H1 (cell line): ENCODE data around the gene MACF1. TPM values are rescaled to one million over a fixed set of nuclear protein-coding genes. Genes with fewer than 3 reads are reported as not detected.

Experiments used
- CBX8 ChIP-seq: fragments of 300-800, 300-1000 bp; sonication (generic); IDR thresholded peaks from 2 replicates; pipeline ENCODE4 v1.7.1; 2016; ENCODE audit warnings: low read depth, low read length, borderline replicate concordance
- EGR1 ChIP-seq: IDR thresholded peaks from 2 replicates; pipeline ENCODE4 v1.6.1; 2011; ENCODE audit warnings: low read depth, low read length, borderline replicate concordance
- JUN ChIP-seq: IDR thresholded peaks from 2 replicates; pipeline ENCODE4 v1.6.1; 2011; ENCODE audit warnings: low read depth, mild to moderate bottlenecking, improper control_type of control experiment, low read length
- JUND ChIP-seq: IDR thresholded peaks from 2 replicates; pipeline ENCODE4 v1.6.1; 2011; ENCODE audit warnings: mild to moderate bottlenecking, improper control_type of control experiment, low read length
- NRF1 ChIP-seq: IDR thresholded peaks from 2 replicates; pipeline ENCODE4 v1.6.1; 2011; ENCODE audit warnings: mild to moderate bottlenecking, low read depth, low read length, improper control_type of control experiment
- SIX5 ChIP-seq: IDR thresholded peaks from 2 replicates; pipeline ENCODE4 v1.6.1; 2011; ENCODE audit warnings: mild to moderate bottlenecking, low read depth, low read length
- SP1 ChIP-seq: IDR thresholded peaks from 2 replicates; pipeline ENCODE4 v1.6.1; 2011; ENCODE audit warnings: low read depth, low read length
- TAF1 ChIP-seq: IDR thresholded peaks from 2 replicates; pipeline ENCODE4 v1.6.1; 2011; ENCODE audit warnings: mild to moderate bottlenecking, low read depth, low read length
- TAF7 ChIP-seq: optimal IDR thresholded peaks from 2 replicates; pipeline ENCODE3; 2011; ENCODE audit warnings: low read depth, mild to moderate bottlenecking, inconsistent platforms, low read length, moderate library complexity, borderline replicate concordance
- polyA plus RNA-seq, 7 experiments: library from polyadenylated mRNA; depleted of rRNA in 3 of 7; stranded (reverse) in 5 of 7; unstranded in 2 of 7; fragments of >200 nt in 5 of 7; fragments of 200-250 nt in 2 of 7; gene quantifications; 1 replicate in 5 of 7; 2 replicates in 1 of 7; 4 replicates in 1 of 7; pipeline versions ENCODE4 v1.2.1 to v1.2.3, GENCODE V29; 2011 to 2013; ENCODE audit warnings: missing spikeins in 2 of 7, mixed read lengths in 2 of 7
- total RNA-seq: library from RNA; stranded (reverse); fragmentation: NEBNext Ultra II Directional; extraction: Animal tissue kit (Norgen Biotek cat#: 25700); gene quantifications from 2 replicates; pipeline ENCODE4 v1.2.1, GENCODE V29; 2021

The MACF1 gene
- total and polyA plus RNA-seq, 2 of the 8 experiments (the other 6 are each of a cell fraction or from before 2014, with no cell fraction given) = 59.8 to 285 TPM

DNA sequence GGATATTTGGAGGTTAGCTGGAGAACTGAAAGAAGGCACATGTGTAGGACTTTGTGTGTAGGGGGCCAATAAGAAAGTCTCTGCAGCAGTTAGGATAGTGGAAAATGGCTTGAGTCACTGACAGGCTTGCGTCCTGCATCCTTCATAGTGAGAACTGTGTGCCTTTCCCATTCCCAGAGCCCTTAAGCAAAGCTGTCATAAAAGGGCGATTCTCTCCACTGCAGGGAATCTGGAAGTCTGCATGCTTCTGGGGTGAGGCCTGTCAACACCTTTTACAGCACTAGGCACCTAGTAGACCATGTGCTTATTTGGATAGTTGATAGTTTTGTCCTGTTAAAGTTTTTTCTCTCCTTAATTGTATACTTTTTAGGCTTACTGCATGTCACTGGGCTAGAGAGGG is 39.4 kb upstream of the MACF1 start (continued):
- TF ChIP-seq TAF7 = no peak
- no peak for TF ChIP-seq JUN
- no peak for TF ChIP-seq JUND
- no peak for TF ChIP-seq CBX8
- TF ChIP-seq EGR1 = no peak
- TF ChIP-seq TAF1 = no peak
- TF ChIP-seq NRF1 = no peak
- TF ChIP-seq SP1 = no peak
- TF ChIP-seq SIX5 = no peak
